OCI-LY7 (cell line): ENCODE results near the gene FUNDC2. TPM values are rescaled to one million over a fixed set of nuclear protein-coding genes. Genes with fewer than 3 reads are reported as not detected.

Source experiments
- BruUV-seq: library from RNA; stranded (reverse); fragments of 400-500 nt; replicated peaks from 2 replicates; lab custom pipeline; 2021; lab: Mats Ljungman, UMichigan
- CTCF ChIA-PET: fragments of 300-600 bp; sonication (Branson Sonifier 250); formaldehyde crosslinking; loops from one replicate; lab custom pipeline; 2022; ENCODE audit warnings: antibody characterized with exemption; ENCODE audit not compliant: unreplicated experiment; lab: Charles Lee
- POLR2A ChIA-PET: fragments of 300-600 bp; sonication (Branson Sonifier 250); formaldehyde crosslinking; loops from one replicate; lab custom pipeline; 2022; ENCODE audit warnings: antibody characterized with exemption; lab: Charles Lee
- DNase-seq: peaks from one replicate; pipeline ENCODE4 v3.0.0-alpha.2; 2015; ENCODE audit warnings: low spot score
- H2AFZ ChIP-seq: fragments of 200-600 bp; sonication (generic), shearing (Covaris generic); 2 replicates; pipeline ENCODE4 v1.6.1; 2014; ENCODE audit warnings: mild to moderate bottlenecking, antibody characterized with exemption, low read length, moderate library complexity
- H3K27ac ChIP-seq: fragments of 200-600 bp; sonication (generic); 2 replicates; pipeline ENCODE4 v1.5.1; 2014; ENCODE audit warnings: mixed run types, low read depth, mild to moderate bottlenecking, moderate library complexity, low read length, inconsistent platforms; ENCODE audit not compliant: poor library complexity, severe bottlenecking
- H3K36me3 ChIP-seq: fragments of 200-600 bp; sonication (generic); 2 replicates; pipeline ENCODE4 v1.6.1; 2014; ENCODE audit warnings: mild to moderate bottlenecking, antibody characterized with exemption, low read length, moderate library complexity, mixed read lengths; ENCODE audit not compliant: insufficient read depth
- H3K4me1 ChIP-seq: fragments of 200-600 bp; sonication (generic); 2 replicates; pipeline ENCODE4 v1.5.1; 2014; ENCODE audit warnings: mild to moderate bottlenecking, low read length; ENCODE audit not compliant: insufficient read depth, poor library complexity, severe bottlenecking
- H3K4me2 ChIP-seq: fragments of 200-600 bp; sonication (generic); 2 replicates; pipeline ENCODE4 v1.6.1; 2014; ENCODE audit warnings: mild to moderate bottlenecking, low read length
- H3K4me3 ChIP-seq: fragments of 200-600 bp; sonication (generic); 2 replicates; pipeline ENCODE4 v1.5.1; 2014; ENCODE audit warnings: mild to moderate bottlenecking, low read depth, low read length; ENCODE audit not compliant: poor library complexity, severe bottlenecking
- H3K79me2 ChIP-seq: fragments of 200-600 bp; sonication (generic); 2 replicates; pipeline ENCODE4 v1.6.1; 2016; ENCODE audit warnings: low read depth, mild to moderate bottlenecking, low read length, moderate library complexity, mixed read lengths; ENCODE audit not compliant: insufficient read depth
- H3K9me2 ChIP-seq: fragments of 200-600 bp; sonication (generic); 2 replicates; pipeline ENCODE4 v1.6.1; 2016; ENCODE audit warnings: mild to moderate bottlenecking, low read length, mixed read lengths; ENCODE audit not compliant: insufficient read depth
- H3K9me3 ChIP-seq: fragments of 200-600 bp; sonication (generic); 2 replicates; pipeline ENCODE4 v1.6.1; 2014; ENCODE audit warnings: mild to moderate bottlenecking, mixed run types, low read length, mixed read lengths
- H4K20me1 ChIP-seq: fragments of 200-600 bp; sonication (generic); 2 replicates; pipeline ENCODE4 v1.6.1; 2014; ENCODE audit warnings: mild to moderate bottlenecking, antibody characterized with exemption, low read length, moderate library complexity, mixed read lengths; ENCODE audit not compliant: insufficient read depth
- CTCF ChIP-seq: fragments of 200-600 bp; sonication (generic); conservative IDR thresholded peaks from 2 replicates; pipeline ENCODE4 v1.5.1; 2014; ENCODE audit warnings: mild to moderate bottlenecking, antibody characterized with exemption, low read length, moderate library complexity, mixed read lengths
- EZH2phosphoT487 ChIP-seq: fragments of 200-600 bp; sonication (generic); IDR thresholded peaks from 2 replicates; pipeline ENCODE4 v1.6.1; 2018; ENCODE audit warnings: low read depth, borderline replicate concordance, mild to moderate bottlenecking, mixed run types, antibody characterized with exemption, low read length, moderate library complexity, mixed read lengths
- intact Hi-C: fragments of 100-400 bp; cut with micrococcal nuclease; formaldehyde crosslinking; loops from one replicate; pipeline ENCODE4 v1.10.0; 2022; ENCODE audit not compliant: unreplicated experiment
- total RNA-seq, 2 experiments: library from RNA; depleted of rRNA in 1 of 2; stranded (reverse); fragments of >200 nt in 1 of 2; shearing (Covaris generic) in 1 of 2; gene quantifications; 2 replicates each; pipeline ENCODE4 v1.2.3, GENCODE V29; 2014 to 2022

FUNDC2 gene
- total RNA-seq, 2 experiments from 2014 or later = 37.2 to 50.0 TPM

GRCh38 chrX:155031657-155032056 lies 5.0 kb downstream of the FUNDC2 start:
- Histone ChIP-seq H3K79me2 (peaks cover 49% of the 10 kb centered on the region), H3K27ac (no peak overlapping the region), H4K20me1 (no peaks in the 10 kb centered on the region), H3K9me3 (peaks cover 5% of the 10 kb centered on the region; the same call in 1 of the 2 replicates), H2AFZ (no peak overlapping the region), H3K36me3 (peaks cover 33% of the 10 kb centered on the region), H3K4me3 (no peak overlapping the region), H3K4me2 (no peak overlapping the region), H3K9me2 (no peaks in the 10 kb centered on the region), H3K4me1 (peaks cover 9% of the 10 kb centered on the region)
- no TSS peak for BruUV-seq
- ChIA-PET POLR2A (interaction anchor here (0.7 kb wide), 3 partner anchors 27 to 1058 kb away, joined by 3 to 6 read pairs (median 3); no protein-coding TSS in a partner anchor), CTCF (no interaction called here)
- no peak for TF ChIP-seq CTCF
- no peak for TF ChIP-seq EZH2phosphoT487
- intact Hi-C loops = no loop called here
- no peak for DNase-seq

GRCh38 chrX:155035688-155036087 lies 9.0 kb downstream of the FUNDC2 start:
- H3K9me3 ChIP-seq = peaks cover 12% of the 10 kb centered on the region; the same call in 1 of the 2 replicates
- H3K9me2 ChIP-seq = no peaks in the 10 kb centered on the region
- peaks cover 40% of the 10 kb centered on the region for H3K79me2 ChIP-seq
- ChIA-PET POLR2A (interaction anchor here (0.5 to 1.2 kb wide), 2 partner anchors 11 to 89 kb away, joined by 3 read pairs; no protein-coding TSS in a partner anchor), CTCF (no interaction called here)
- no peaks in the 10 kb centered on the region for H3K4me1 ChIP-seq
- TF ChIP-seq CTCF (no peak), EZH2phosphoT487 (no peak)
- BruUV-seq = no TSS peak
- H3K4me3 ChIP-seq = no peak overlapping the region
- no peak overlapping the region for H3K27ac ChIP-seq
- H4K20me1 ChIP-seq = no peaks in the 10 kb centered on the region
- peaks cover 65% of the 10 kb centered on the region for H3K36me3 ChIP-seq
- intact Hi-C loops = no loop called here
- H2AFZ ChIP-seq = no peak overlapping the region
- no peak for DNase-seq
- no peak overlapping the region for H3K4me2 ChIP-seq

GRCh38 chrX:155046129-155046810 lies 19.6 kb downstream of the FUNDC2 start:
- Histone ChIP-seq H3K9me2 (no peaks in the 10 kb centered on the region), H3K36me3 (peaks cover 4% of the 10 kb centered on the region), H4K20me1 (no peaks in the 10 kb centered on the region), H2AFZ (no peak overlapping the region), H3K4me3 (no peak overlapping the region), H3K4me2 (no peak overlapping the region), H3K27ac (no peak overlapping the region), H3K4me1 (no peaks in the 10 kb centered on the region), H3K79me2 (peaks cover 3% of the 10 kb centered on the region; the same call in 1 of the 2 replicates), H3K9me3 (no peaks in the 10 kb centered on the region)
- CTCF ChIA-PET = no interaction called here
- no peak for DNase-seq
- POLR2A ChIA-PET = interaction anchor here (0.8 kb wide), 1 partner anchor 10 kb away, joined by 3 read pairs; no protein-coding TSS in a partner anchor
- no TSS peak for BruUV-seq
- intact Hi-C loops = no loop called here
- no peak for TF ChIP-seq CTCF
- TF ChIP-seq EZH2phosphoT487 = no peak
